CMK (cell line): Measurements from ENCODE around the gene RIMBP2.

Experiments used
- DNase-seq: peaks from one replicate; pipeline ENCODE4 v3.0.0-alpha.2; 2010; ENCODE audit warnings: low read depth

The RIMBP2 gene

GRCh38 chr12:130440411-130441080 is 275.6 kb downstream of the RIMBP2 start:
- no peak for DNase-seq

- no peak for DNase-seq
Measured at GRCh38 chr12:130439250-130439649, 276.8 kb downstream of the RIMBP2 start.

GRCh38 chr12:130438711-130439110 is 277.4 kb downstream of the RIMBP2 start:
- DNase-seq: no peak

- no peak for DNase-seq
Measured at GRCh38 chr12:130438243-130438620, 277.9 kb downstream of the RIMBP2 start.

GRCh38 chr12:130437555-130438242 is 278.4 kb downstream of the RIMBP2 start:
- DNase-seq: no peak

- no peak for DNase-seq
Measured at GRCh38 chr12:130436741-130437501, 279.2 kb downstream of the RIMBP2 start.

- DNase-seq: no peak
Measured at GRCh38 chr12:130435826-130436225, 280.3 kb downstream of the RIMBP2 start.

GRCh38 chr12:130435331-130435730 is 280.8 kb downstream of the RIMBP2 start:
- DNase-seq: no peak

GRCh38 chr12:130434560-130434959 is 281.5 kb downstream of the RIMBP2 start:
- no peak for DNase-seq

- DNase-seq: no peak
Measured at GRCh38 chr12:130433834-130434233, 282.3 kb downstream of the RIMBP2 start.

GRCh38 chr12:130433411-130433810 is 282.7 kb downstream of the RIMBP2 start:
- DNase-seq: no peak

- DNase-seq: no peak
Measured at GRCh38 chr12:130431176-130431575, 284.9 kb downstream of the RIMBP2 start.

GRCh38 chr12:130429656-130430505 is 286.2 kb downstream of the RIMBP2 start:
- DNase-seq: no peak

- DNase-seq: no peak
Measured at GRCh38 chr12:130428116-130428515, 288.0 kb downstream of the RIMBP2 start.

- no peak for DNase-seq
Measured at GRCh38 chr12:130427381-130427887, 288.7 kb downstream of the RIMBP2 start.

GRCh38 chr12:130425698-130426245 is 290.3 kb downstream of the RIMBP2 start:
- no peak for DNase-seq

- DNase-seq: no peak
Measured at GRCh38 chr12:130424858-130425697, 291.0 kb downstream of the RIMBP2 start.

- DNase-seq: no peak
Measured at GRCh38 chr12:130423991-130424857, 291.9 kb downstream of the RIMBP2 start.

- DNase-seq: no peak
Measured at GRCh38 chr12:130423136-130423535, 293.0 kb downstream of the RIMBP2 start.

GRCh38 chr12:130422676-130423075 is 293.4 kb downstream of the RIMBP2 start:
- no peak for DNase-seq
